ENCODE results near the gene TM4SF5. TPM values are rescaled to one million over a fixed set of nuclear protein-coding genes. Genes with fewer than 3 reads are reported as not detected.
A peak's percentile ranks its signal among the peaks of the same experiment; 100 is the strongest.

The TM4SF5 gene
- total RNA-seq, 2 experiments from 2014 or later: 0.35 TPM; not detected in 1

DNA sequence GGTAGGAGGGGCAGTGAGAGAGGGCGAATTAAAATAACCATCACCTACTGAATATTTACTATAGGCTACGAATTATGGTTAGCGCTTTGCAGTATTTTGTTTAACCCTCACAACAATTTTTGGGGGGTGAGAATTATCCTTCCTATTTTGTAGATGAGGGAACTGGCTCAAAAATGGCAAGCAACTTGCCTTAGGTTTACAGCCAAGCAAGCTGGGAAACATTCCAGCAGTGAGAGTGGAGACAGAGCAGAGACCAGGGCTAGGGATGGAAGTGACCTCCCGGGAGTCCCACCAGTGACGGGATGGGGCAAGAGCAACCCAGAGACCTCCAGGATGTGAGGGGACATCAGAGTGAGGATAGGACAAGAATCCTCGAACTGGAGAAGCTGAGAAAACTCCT is 14.8 kb downstream of the TM4SF5 start:
- DNase-seq: no peak
- H3K4me1 Mint-ChIP-seq: peaks cover 40% of the 10 kb centered on the region
- peaks cover 56% of the 10 kb centered on the region for H3K27me3 Mint-ChIP-seq
- H3K9me3 Mint-ChIP-seq: no peaks in the 10 kb centered on the region
- no peak overlapping the region for H3K4me3 Mint-ChIP-seq
- CTCF ChIA-PET: interaction anchor here (0.8 to 2.0 kb wide), 7 partner anchors 7 to 105 kb away, joined by 3 to 7 read pairs (median 3); partner anchors contain the start of genes ARRB2, MED11, PSMB6 and TM4SF5
- no peak overlapping the region for H3K27ac Mint-ChIP-seq
- POLR2A ChIA-PET: interaction anchor here (1.0 to 1.7 kb wide), 6 partner anchors 9 to 75 kb away, joined by 3 to 7 read pairs (median 4); partner anchors contain the start of genes PLD2, PSMB6 and TM4SF5
- H3K36me3 Mint-ChIP-seq (ENCODE audit: low read depth): no peaks in the 10 kb centered on the region

- ChIA-PET CTCF (interaction anchor here (1.3 to 2.0 kb wide), 4 partner anchors 9 to 78 kb away, joined by 3 to 9 read pairs (median 6); partner anchors contain the start of genes ARRB2 and TM4SF5), POLR2A (interaction anchor here (2.8 kb wide), 1 partner anchor 12 kb away, joined by 12 read pairs; no protein-coding TSS in a partner anchor)
- Mint-ChIP-seq H3K9me3 (no peaks in the 10 kb centered on the region), H3K27me3 (peaks cover 49% of the 10 kb centered on the region), H3K27ac (no peak overlapping the region), H3K36me3 (ENCODE audit: low read depth) (no peaks in the 10 kb centered on the region), H3K4me3 (peak overlapping the region; percentile 41), H3K4me1 (peaks cover 37% of the 10 kb centered on the region)
- no peak for DNase-seq
Measured at GRCh38 chr17:4788159-4788806, 16.6 kb downstream of the TM4SF5 start.

DNA sequence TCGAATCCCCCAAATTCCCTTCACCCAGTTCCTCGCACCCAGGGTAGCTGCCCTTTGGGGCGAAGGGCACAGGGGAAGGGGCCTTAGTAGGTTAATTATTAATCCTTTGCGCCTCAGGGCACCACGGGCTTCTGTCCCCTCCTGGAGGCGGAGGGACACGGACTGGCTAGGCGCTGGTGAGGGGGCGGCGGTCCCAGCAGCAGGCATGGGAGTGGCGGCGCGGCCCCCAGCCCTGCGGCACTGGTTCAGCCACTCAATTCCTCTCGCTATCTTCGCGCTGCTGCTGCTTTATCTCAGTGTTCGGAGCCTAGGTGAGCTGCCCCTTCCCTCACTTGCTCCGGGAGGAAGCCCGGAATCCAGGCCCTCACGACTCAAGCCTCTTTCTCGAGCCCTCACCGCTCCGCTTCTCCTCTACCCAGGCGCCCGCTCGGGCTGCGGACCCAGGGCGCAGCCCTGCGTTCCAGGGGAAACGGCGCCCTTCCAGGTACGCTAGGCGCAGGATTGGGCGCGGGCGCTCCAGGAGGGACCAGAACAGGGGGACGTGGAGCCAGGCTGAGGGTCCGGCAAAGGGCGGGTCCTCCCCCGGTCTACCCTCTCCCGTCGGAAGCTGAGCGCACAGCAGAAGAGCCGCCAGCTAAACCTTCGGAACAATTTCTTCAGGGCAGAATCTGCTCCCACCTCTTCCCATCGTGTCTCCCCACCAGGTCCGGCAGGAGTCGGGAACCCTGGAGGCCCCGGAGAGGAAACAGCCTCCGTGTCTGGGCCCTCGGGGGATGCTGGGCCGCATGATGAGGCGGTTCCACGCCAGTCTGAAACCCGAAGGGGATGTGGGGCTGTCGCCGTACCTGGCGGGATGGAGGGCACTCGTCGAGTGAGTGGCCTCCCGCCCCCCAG is 17.4 kb downstream of the TM4SF5 start, which contains the start of gene GLTPD2:
Gene GLTPD2 (plus strand): TSS at position 158 of the 894 bp plus-strand sequence. CDS start 48 bp downstream, at position 206.
- no peak for DNase-seq
- Mint-ChIP-seq H3K9me3 (no peaks in the 10 kb centered on the region), H3K27ac (peak within 1 kb of the TSS; percentile 45), H3K36me3 (ENCODE audit: low read depth) (no peaks in the 10 kb centered on the region), H3K4me3 (peak within 1 kb of the TSS; percentile 48), H3K4me1 (peaks cover 37% of the 10 kb centered on the region), H3K27me3 (peaks cover 43% of the 10 kb centered on the region)
- POLR2A ChIA-PET: interaction anchor here (0.7 to 2.8 kb wide), 16 partner anchors 11 to 646 kb away, joined by 3 to 33 read pairs (median 8); partner anchors contain the start of genes ARRB2, C17orf107, CYB5D2 and PELP1
- CTCF ChIA-PET: interaction anchor here (0.7 to 2.5 kb wide), 26 partner anchors 9 to 290 kb away, joined by 3 to 24 read pairs (median 6); partner anchors contain the start of genes ARRB2, C17orf107, CAMTA2 and MED11

DNA sequence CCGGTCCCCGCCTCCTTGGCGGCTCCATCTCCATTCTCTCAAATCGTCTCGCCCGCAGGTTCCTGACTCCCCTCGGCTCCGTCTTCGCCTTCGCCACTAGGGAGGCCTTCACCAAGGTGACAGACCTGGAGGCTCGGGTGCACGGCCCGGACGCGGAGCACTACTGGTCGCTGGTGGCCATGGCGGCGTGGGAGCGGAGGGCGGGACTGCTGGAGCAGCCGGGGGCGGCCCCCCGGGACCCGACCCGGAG is 17.9 kb downstream of the TM4SF5 start:
- POLR2A ChIA-PET: interaction anchor here (0.7 to 2.8 kb wide), 24 partner anchors 9 to 647 kb away, joined by 3 to 33 read pairs (median 4); partner anchors contain the start of genes ARRB2, C17orf107, CYB5D2 and PELP1
- peak overlapping the region; percentile 45 for H3K27ac Mint-ChIP-seq
- no peak for DNase-seq
- peaks cover 37% of the 10 kb centered on the region for H3K27me3 Mint-ChIP-seq
- H3K4me3 Mint-ChIP-seq: peak overlapping the region; percentile 48
- no peaks in the 10 kb centered on the region for H3K9me3 Mint-ChIP-seq
- CTCF ChIA-PET: interaction anchor here (0.7 to 2.5 kb wide), 29 partner anchors 9 to 290 kb away, joined by 3 to 24 read pairs (median 7); partner anchors contain the start of genes ARRB2, C17orf107, CAMTA2 and CHRNE
- H3K36me3 Mint-ChIP-seq (ENCODE audit: low read depth): no peaks in the 10 kb centered on the region
- H3K4me1 Mint-ChIP-seq: peaks cover 36% of the 10 kb centered on the region

GRCh38 chr17:4789951-4790704 is 18.4 kb downstream of the TM4SF5 start:
- ChIA-PET CTCF (interaction anchor here (0.6 to 2.5 kb wide), 37 partner anchors 9 to 289 kb away, joined by 3 to 24 read pairs (median 5); partner anchors contain the start of genes ARRB2, C17orf107, C17orf114 and CAMTA2), POLR2A (interaction anchor here (0.6 to 2.8 kb wide), 29 partner anchors 9 to 647 kb away, joined by 3 to 33 read pairs (median 4); partner anchors contain the start of genes ARRB2, C17orf107, CYB5D2 and PELP1)
- H3K9me3 Mint-ChIP-seq: no peaks in the 10 kb centered on the region
- peaks cover 35% of the 10 kb centered on the region for H3K27me3 Mint-ChIP-seq
- peaks cover 34% of the 10 kb centered on the region for H3K4me1 Mint-ChIP-seq
- peak; percentile 85 for DNase-seq
- peak overlapping the region; percentile 89 for H3K27ac Mint-ChIP-seq
- H3K36me3 Mint-ChIP-seq (ENCODE audit: low read depth): no peaks in the 10 kb centered on the region
- peak overlapping the region; percentile 87 for H3K4me3 Mint-ChIP-seq

DNA sequence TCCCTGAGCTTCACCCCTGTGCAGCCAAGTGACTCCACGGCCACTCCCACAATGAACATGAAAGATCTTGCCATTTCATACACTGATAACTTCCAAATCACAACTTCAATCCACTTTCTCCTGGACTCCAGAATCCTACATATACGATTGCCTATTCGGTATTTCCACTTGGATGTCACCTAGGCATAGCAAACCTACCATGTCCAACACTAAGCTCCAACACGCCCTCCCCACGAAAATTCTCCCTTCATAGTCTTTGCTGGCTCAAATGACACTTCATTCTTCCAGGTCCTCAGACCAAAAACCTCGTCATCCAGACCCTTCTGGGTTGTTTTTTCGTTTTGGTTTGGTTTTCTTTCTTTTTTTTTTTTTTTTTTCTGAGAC is 19.0 kb downstream of the TM4SF5 start:
- ChIA-PET CTCF (interaction anchor here (0.6 to 2.5 kb wide), 33 partner anchors 8 to 252 kb away, joined by 3 to 24 read pairs (median 6); partner anchors contain the start of genes ARRB2, C17orf107, C17orf114 and CAMTA2), POLR2A (interaction anchor here (0.7 to 2.8 kb wide), 24 partner anchors 9 to 648 kb away, joined by 3 to 33 read pairs (median 4); partner anchors contain the start of genes ARRB2, C17orf107, CYB5D2 and PELP1)
- no peak for DNase-seq
- H3K36me3 Mint-ChIP-seq (ENCODE audit: low read depth): no peaks in the 10 kb centered on the region
- H3K27me3 Mint-ChIP-seq: peaks cover 30% of the 10 kb centered on the region
- H3K4me3 Mint-ChIP-seq: peak overlapping the region; percentile 87
- H3K4me1 Mint-ChIP-seq: peaks cover 32% of the 10 kb centered on the region
- H3K27ac Mint-ChIP-seq: peak overlapping the region; percentile 89
- H3K9me3 Mint-ChIP-seq: no peaks in the 10 kb centered on the region

DNA sequence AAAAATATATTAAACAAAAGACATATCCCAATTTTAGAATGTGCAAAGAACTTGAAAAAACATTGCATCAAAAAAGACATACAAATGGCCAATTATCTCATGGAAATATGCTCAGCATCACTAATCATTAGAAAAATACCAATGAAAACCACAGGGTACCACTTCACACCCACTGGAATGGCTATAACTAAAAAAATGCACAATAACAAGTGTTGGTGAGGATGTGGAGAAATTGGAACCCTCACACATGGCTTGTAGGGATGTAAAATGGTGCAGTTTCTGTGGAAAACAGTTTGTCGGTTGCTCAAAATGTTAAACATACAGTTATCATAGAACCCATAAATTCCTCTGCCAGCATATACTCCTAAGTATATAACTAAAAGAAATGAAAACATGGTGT is 23.5 kb downstream of the TM4SF5 start:
- peaks cover 2% of the 10 kb centered on the region for H3K27me3 Mint-ChIP-seq
- ChIA-PET POLR2A (no interaction called here), CTCF (no interaction called here)
- H3K36me3 Mint-ChIP-seq (ENCODE audit: low read depth): peaks cover 16% of the 10 kb centered on the region
- no peak for DNase-seq
- no peaks in the 10 kb centered on the region for H3K9me3 Mint-ChIP-seq
- H3K27ac Mint-ChIP-seq: peak overlapping the region; percentile 91
- peaks cover 29% of the 10 kb centered on the region for H3K4me1 Mint-ChIP-seq
- peak overlapping the region; percentile 98 for H3K4me3 Mint-ChIP-seq

- Mint-ChIP-seq H3K27me3 (peaks cover 2% of the 10 kb centered on the region), H3K9me3 (no peaks in the 10 kb centered on the region), H3K27ac (peak overlapping the region; percentile 91), H3K4me1 (peaks cover 18% of the 10 kb centered on the region), H3K4me3 (peak overlapping the region; percentile 98), H3K36me3 (ENCODE audit: low read depth) (peaks cover 23% of the 10 kb centered on the region)
- CTCF ChIA-PET: interaction anchor here (0.7 to 1.2 kb wide), 3 partner anchors 10 to 107 kb away, joined by 3 to 4 read pairs (median 3); partner anchors contain the start of genes CHRNE, PLD2 and VMO1
- peak; percentile 30 for DNase-seq
- POLR2A ChIA-PET: interaction anchor here (0.9 to 2.1 kb wide), 9 partner anchors 10 to 653 kb away, joined by 3 to 17 read pairs (median 5); partner anchors contain the start of genes ARRB2, CYB5D2, PLD2 and ZZEF1
Measured at GRCh38 chr17:4796552-4796920, 24.9 kb downstream of the TM4SF5 start.

GRCh38 chr17:4800462-4801196 is 28.9 kb downstream of the TM4SF5 start:
- H3K27ac Mint-ChIP-seq: no peak overlapping the region
- H3K4me1 Mint-ChIP-seq: peaks cover 18% of the 10 kb centered on the region
- ChIA-PET POLR2A (interaction anchor here (2.1 kb wide), 1 partner anchor 11 kb away, joined by 12 read pairs; the partner anchor contains the start of gene GLTPD2), CTCF (interaction anchor here (3.1 kb wide), 1 partner anchor 10 kb away, joined by 17 read pairs; no protein-coding TSS in a partner anchor)
- H3K4me3 Mint-ChIP-seq: no peak overlapping the region
- peaks cover 23% of the 10 kb centered on the region for H3K36me3 Mint-ChIP-seq (ENCODE audit: low read depth)
- no peaks in the 10 kb centered on the region for H3K9me3 Mint-ChIP-seq
- no peak for DNase-seq
- H3K27me3 Mint-ChIP-seq: no peaks in the 10 kb centered on the region

- H3K9me3 Mint-ChIP-seq: no peaks in the 10 kb centered on the region
- ChIA-PET POLR2A (no interaction called here), CTCF (interaction anchor here (0.7 kb wide), 1 partner anchor 12 kb away, joined by 3 read pairs; no protein-coding TSS in a partner anchor)
- no peak within 1 kb of the TSS for H3K4me3 Mint-ChIP-seq
- peaks cover 19% of the 10 kb centered on the region for H3K36me3 Mint-ChIP-seq (ENCODE audit: low read depth)
- H3K27me3 Mint-ChIP-seq: no peaks in the 10 kb centered on the region
- DNase-seq: no peak
- H3K4me1 Mint-ChIP-seq: peaks cover 12% of the 10 kb centered on the region
- H3K27ac Mint-ChIP-seq: no peak within 1 kb of the TSS
Measured at GRCh38 chr17:4802228-4802627, 30.5 kb downstream of the TM4SF5 start, which contains the start of gene C17orf114. C17orf114 (minus strand) TSS chr17:4802328.

GRCh38 chr17:4806456-4806776 is 34.7 kb downstream of the TM4SF5 start:
- Mint-ChIP-seq H3K4me1 (peaks cover 23% of the 10 kb centered on the region), H3K9me3 (no peaks in the 10 kb centered on the region), H3K36me3 (ENCODE audit: low read depth) (peaks cover 4% of the 10 kb centered on the region), H3K27ac (no peak overlapping the region), H3K4me3 (peak overlapping the region; percentile 74), H3K27me3 (no peaks in the 10 kb centered on the region)
- CTCF ChIA-PET: interaction anchor here (1.3 to 3.6 kb wide), 4 partner anchors 10 to 82 kb away, joined by 3 to 17 read pairs (median 6); partner anchors contain the start of genes GLTPD2, MED11 and PSMB6
- POLR2A ChIA-PET: interaction anchor here (0.6 to 2.0 kb wide), 8 partner anchors 8 to 103 kb away, joined by 3 to 19 read pairs (median 4); partner anchors contain the start of genes ARRB2, GLTPD2, PELP1 and PSMB6
- no peak for DNase-seq

All from activated CD4-positive, alpha-beta memory T cell treated with anti-CD3 and anti-CD28 coated beads, Interleukin-2, amount 10 ng/mL, durations not matched to agents 7 days and 5 days (primary cell).